GM15510 (cell line): ENCODE data around the gene AGAP1.

Experiments used
- POLR2A ChIP-seq: IDR thresholded peaks from 3 replicates; pipeline ENCODE4 v1.6.1; 2011; ENCODE audit warnings: borderline replicate concordance; ENCODE audit not compliant: insufficient read length; ENCODE audit errors: extremely low read depth

AGAP1 gene

DNA sequence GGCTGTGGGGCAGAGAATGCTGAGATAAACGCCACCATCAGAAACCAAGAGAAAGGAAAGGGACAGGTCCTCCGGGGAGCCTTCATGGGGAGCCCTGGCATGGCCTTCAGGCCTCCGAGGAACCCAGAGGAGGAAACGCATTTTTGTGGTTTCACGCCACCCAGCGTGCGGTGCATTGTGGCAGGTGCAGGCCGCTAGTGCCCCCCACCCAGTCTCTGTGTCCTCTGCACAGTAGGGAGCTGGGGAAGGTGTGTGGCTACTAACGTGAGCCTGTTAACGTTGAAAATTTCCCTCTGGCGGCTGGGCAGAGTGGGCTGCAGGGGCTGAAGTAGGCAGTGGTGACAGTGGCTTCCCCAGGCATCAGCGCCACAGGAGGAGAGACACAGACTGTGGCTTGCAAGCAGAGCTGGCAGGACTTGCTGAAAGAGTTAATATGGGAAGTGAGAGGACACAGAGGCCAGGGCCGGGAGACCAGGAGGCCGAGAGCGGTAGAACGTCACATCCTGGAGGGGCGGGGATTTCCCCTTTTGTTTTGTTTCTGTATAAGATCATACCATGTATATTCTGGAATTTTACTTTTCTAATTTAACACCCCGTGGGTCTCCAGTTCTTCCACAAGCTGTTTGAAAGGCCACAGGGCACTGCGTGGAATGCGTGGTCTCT, 507.5 kb downstream of the AGAP1 start:
- TF ChIP-seq POLR2A = no peak

DNA sequence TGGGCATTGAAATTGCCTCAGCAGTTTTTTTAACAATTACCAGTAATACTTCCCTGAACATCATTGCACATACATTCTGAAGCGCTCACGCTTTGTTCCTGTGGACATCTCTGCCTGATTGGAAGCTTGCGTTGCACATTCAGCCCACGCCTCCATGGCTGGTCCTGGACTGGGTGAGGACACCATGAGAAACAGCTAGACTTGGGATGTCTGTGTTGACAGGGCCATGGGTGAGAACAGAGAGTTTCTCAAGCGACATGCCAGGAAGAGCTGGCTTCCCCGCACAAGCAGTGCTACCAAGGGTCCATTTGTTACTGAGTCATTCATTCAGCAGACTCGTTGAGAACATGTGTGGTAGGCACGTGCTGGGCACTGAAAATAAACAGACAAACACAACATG, 508.0 kb downstream of the AGAP1 start:
- TF ChIP-seq POLR2A = no peak

DNA sequence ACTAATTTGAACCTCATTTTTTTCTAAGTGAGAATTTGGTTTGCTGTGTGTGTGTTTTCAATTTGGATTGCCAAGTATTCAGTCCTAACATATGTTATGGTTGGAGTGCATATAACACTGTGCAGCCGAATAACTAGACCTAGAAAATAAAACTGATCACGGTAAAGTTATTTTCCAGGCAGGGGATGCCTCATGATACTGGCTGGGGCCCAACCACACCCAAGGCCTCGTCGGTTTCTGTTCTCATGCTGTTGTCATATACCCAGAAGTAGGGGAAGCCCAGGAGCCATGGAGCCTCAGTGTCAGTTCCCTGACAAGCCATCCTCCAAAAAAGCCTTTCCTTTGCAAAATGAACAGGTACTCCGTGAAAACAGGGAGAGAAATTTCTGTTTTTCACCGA, 514.2 kb downstream of the AGAP1 start:
- TF ChIP-seq POLR2A = no peak

DNA sequence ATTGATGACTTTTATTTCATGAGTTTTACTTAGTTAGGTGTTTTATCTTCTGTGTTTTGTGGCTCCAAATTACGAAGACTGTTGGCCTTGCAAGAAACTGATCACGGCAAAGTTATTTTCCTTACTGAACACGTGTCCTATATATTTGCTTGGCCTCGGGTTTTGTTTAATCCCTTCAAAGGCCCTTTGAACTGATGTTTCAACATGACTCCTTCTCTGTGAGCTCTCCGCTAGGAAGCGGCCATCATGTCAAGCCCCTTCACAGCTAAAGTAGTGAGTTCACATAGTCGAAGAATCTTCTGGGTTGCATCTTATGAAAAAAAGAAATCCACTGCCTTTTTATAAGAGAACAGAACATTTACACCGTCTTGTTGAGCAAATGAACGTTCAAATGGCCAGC, 515.0 kb downstream of the AGAP1 start:
- no peak for TF ChIP-seq POLR2A

- TF ChIP-seq POLR2A = no peak
Measured at GRCh38 chr2:236010920-236011685, 517.3 kb downstream of the AGAP1 start.

- TF ChIP-seq POLR2A = no peak
Measured at GRCh38 chr2:236012155-236012554, 518.3 kb downstream of the AGAP1 start.

GRCh38 chr2:236014408-236015131, 520.7 kb downstream of the AGAP1 start:
- no peak for TF ChIP-seq POLR2A

DNA sequence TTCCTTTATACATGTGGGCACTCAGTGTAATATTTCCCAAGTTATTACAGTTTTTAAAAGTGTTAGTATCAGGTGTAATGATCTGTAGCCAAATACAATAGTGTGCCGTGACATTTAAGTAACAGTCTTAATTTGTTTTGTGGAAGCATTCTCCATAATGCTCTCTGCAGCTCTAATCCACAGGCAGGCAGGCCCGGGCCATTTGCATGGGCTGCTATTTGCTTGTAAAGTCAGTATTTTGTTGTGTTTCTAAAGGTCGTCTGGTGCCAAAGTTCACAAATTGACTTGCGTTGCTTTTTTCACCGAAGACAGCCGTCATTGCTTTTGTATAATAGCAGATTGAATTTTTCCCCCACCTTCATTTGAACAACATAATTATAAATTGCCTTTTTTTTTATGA, 521.3 kb downstream of the AGAP1 start:
- TF ChIP-seq POLR2A = no peak

- no peak for TF ChIP-seq POLR2A
Measured at GRCh38 chr2:236016496-236016895, 522.7 kb downstream of the AGAP1 start.

GRCh38 chr2:236017446-236017845, 523.6 kb downstream of the AGAP1 start:
- TF ChIP-seq POLR2A = no peak

DNA sequence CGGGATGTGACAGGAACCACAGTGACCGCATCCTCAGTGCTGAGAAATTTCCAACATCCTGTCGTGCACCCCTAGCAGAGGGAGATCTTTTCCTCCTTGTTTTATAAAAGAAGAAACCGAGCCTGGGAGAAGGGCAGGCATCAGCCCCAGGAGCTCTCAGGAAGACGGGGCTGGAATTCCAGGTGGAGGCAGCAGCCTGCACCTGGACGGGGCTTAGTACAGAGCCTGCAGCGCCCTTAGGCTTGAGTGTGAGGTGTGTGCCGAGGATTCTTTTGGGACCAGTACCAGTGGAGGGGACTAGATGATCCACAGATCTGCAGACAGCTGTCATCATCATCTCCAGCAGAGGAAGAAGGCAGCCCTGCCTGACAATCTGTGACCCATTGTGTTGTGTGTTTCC, 525.6 kb downstream of the AGAP1 start:
- TF ChIP-seq POLR2A = no peak

DNA sequence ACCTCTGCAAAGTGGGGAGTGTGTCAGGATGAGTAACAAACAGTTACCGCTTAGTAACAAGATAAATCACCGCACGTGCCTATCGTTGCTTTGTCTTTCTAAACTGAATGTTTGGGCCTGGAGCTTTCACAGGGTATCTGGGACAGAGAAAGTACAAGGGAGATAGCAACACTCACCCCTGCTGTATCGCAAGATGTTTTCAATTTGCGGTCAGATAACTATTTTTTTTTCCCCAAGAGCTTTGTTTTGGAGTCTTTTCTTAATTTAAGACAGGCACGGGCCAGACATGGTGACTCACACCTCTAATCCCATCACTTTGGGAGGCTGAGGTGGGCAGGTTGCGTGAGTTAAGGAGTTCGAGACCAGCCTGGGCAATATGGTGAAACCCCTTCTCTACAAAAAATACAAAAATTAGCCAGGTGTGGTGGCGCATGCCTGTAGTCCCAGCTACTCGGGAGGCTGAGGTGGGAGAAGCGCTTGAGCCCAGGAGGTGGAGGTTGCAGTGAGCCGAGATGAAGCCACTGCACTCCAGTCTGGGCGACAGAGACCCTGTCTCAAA, 527.7 kb downstream of the AGAP1 start:
- no peak for TF ChIP-seq POLR2A

DNA sequence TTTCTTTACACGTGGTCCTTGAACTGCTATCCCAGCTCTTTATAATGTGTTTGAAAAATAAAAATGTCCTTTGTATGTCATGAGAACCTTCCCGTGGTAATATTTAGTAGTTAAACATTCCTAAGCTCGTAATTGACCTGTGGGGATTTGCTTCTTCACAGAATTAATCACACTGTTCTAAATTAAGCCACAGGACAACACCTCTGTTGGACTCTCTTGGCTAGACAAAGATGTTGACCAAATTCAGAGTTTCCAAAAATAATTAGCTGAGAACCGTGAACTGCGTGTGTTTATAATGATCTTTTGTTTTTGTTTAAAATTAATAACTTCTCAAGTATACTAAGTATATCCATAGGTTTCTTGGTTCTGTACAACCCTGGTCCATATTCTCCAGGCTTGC, 528.3 kb downstream of the AGAP1 start:
- no peak for TF ChIP-seq POLR2A

GRCh38 chr2:236025892-236026291, 532.0 kb downstream of the AGAP1 start:
- TF ChIP-seq POLR2A = no peak

- no peak for TF ChIP-seq POLR2A
Measured at GRCh38 chr2:236026841-236027240, 533.0 kb downstream of the AGAP1 start.
